HG03097 (cell line): ENCODE data around the gene BTRC.
"Not testable (repeated sequence)": the region's sequence is repeated elsewhere in the genome, so short reads cannot be mapped to it uniquely, and the experiment has no call there.

Source experiments
- ATAC-seq: cut with Tn5 transposase; IDR thresholded peaks from one replicate; pipeline ENCODE4 v1.9.1; 2021; ENCODE audit not compliant: unreplicated experiment, low FRiP score

The BTRC gene

DNA sequence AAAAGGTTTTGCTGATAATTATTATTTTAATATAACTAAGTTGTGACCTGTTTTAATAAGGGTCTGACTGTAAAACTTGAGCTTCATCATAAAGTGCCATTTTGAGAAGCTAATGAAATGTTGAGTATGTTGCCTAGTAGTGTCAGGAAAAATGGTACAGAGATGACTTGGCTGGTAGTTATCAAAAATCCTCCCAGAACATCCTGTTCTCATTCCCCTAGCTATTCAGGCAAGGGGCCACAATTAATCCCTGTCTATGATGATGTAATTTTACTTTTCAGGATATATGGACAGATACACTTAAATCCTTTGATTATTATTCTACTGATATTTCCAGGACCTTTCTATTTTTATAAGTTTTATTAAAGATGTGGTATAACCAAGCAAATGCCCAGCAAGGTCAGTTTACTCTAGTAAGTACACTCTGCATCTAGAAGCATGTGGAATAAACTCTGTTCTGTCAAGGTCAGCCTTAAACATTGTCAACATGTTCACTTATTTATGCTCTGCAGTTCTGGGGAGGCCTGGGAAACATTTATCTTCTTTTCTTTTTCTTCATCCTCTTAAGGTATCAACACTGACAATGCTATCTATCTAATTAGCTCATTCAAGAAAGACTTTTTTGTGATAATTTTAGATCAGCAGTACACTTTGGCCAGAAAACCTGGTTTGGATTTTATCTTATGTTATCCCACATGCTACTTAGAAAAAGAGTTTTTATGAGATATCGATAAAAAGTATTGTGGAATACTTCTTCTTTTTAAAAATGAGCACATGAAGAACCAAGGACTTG is 32.1 kb downstream of the BTRC start:
- no peak for ATAC-seq

DNA sequence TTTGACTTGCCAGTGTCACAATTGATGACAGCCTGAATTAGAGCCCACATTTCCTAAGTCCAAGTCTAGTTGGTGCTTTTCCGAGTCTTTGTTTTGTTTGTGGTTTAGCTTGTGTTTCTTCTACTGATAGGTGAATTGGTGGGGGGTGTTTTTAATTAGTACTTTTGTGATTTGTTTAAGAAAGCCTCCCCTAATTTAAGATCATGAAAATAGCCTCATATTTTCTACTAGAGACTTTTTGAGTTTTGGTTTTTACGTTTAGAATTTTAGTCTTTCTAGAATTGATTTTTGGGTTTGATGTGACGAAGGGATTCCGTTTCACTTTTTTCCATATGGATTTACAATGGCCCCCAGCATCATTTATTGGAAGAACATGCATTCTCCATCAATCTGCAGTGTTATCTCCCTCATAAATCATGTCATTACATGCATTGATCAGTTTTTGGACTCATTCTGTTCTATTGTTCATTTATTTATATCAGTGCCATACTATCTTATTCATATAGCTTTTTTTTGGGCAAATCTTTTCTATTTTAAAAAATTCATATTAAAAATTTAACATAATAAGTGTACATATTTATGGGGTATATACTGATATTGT is 32.8 kb downstream of the BTRC start:
- ATAC-seq, result no peak

DNA sequence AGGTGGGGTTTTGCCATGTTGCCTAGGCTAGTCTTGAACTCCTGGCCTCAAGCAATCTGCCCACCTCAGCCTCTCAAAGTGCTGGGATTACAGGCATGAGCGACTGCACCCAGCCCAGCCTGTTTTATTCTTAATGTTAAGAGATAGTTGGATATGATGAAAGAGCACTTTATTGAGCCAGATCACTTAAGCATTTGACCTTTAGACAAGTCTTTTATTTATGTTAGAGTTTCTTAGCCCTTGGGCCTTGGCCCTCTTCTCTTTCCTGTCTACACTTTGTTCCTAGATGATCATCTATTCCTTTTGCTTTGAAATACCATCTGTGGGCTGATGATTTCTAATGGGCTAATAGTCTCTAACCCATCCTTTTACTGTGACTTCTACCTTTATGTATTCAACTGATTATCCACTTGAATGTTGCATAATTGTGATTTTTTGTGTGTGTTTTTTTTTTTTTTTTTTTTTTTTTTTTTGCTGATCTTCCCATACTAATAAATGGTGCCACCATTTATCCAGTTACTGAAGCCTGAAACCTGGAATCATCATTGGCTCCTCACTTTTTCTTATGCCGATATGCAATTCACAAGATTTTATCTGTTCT is 34.8 kb downstream of the BTRC start:
- ATAC-seq, result no peak

DNA sequence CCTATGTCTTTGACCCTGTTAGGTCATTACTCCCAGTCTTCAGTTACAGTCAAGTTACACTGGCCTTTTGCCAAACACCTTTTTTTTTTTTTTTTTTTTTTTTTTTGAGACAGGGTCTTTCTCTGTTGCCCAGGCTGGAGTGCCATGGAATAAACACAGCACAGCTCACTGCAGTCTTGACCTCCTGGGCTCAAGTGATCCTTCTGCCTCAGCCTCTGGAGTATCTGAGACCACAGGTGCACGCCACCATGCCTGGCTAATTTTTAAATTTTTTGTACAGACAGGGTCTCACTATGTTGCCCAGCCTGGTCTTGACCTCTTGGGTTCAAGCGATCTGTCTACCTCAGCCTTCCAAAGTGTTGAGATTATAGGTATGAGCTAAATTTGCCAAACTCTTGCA is 35.6 kb downstream of the BTRC start:
- ATAC-seq, result not testable (repeated sequence)

DNA sequence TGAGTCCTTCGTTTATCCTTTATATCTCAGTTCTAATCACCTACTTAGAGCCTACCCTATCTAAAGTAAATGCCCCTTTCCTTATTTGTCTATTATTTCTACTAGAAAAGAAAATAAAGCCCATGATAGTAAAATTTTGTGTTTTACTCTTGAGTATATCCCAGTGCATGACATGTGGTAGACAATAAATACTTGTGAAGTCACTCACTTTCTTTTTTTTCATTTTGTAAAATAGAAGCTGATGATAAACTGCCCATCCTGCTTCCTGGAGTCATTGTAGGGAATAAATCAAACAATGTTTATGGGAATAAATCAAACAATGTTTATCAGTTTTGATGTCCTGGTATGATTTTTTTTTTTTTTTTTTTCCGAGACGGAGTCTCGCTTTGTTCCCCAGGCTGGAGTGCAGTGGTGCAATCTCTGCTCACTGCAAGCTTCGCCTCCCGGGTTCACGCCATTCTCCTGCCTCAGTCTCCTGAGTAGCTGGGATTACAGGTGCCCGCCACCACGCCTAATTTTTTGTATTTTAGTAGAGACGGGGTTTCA is 36.1 kb downstream of the BTRC start:
- ATAC-seq, result no peak

DNA sequence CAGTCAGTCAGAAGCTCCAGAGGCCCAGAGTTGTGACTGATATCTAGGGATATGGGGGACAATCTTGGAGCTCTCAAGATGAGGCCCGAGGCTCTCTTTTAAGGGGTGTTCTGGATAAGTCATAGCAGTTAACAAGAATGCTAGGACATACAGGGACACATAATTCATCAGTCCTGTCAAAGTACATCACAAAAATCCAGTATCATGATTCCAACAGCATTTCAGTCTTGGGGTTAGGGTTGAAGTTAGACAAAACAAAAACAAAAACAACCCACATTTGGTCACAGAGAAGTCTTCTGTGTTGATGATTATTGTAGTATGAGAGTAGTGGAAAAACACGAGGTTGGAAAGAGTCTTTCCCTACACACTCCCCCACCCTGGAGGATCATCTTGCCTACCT is 39.4 kb downstream of the BTRC start:
- no peak for ATAC-seq

DNA sequence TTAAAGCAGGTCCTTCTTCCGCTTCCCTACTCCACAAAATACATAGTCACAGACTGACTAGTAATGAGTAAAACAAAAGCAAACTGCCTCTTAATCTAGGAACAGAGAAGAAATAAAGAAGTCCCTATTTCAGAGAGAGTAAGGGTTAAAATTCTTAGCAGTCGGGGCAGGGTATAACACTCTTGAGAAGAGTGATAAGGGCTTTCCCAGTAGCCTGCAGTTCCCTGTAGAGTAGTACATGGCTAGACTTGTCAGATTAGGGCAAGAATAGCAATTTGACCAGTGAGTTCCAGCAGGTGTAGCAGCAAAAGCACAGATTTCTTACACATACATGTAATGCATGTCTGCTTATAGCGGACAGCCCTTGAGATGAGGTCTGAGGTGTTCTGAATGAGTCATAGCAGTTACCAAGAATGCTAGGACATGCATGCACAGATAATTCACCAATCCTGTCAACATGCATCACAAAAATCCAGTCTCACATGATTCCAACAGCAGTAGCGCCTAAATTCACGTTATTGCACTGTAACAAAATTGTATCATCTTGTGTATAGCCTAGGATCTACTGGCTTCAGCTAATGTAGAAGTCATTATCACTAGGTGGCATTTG is 40.7 kb downstream of the BTRC start:
- ATAC-seq, result no peak

DNA sequence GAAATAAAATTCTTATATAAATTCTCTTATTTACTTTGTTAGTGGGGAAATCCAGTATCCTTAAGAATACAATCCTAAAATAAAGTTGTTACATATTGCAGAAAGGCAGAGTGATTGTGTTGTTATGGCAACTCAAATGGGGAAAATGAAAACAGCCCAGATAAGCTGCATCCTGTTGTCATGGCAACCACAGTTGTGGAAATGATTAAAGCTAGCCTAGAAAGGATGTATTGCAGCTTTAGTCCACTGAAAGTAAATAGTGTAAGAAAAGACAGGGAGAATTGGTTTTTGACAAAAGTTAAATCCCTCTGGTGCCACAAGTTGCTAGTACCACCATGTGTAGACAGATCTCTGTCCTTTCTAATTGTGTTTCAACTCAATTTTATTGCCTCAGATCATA is 43.2 kb downstream of the BTRC start:
- no peak for ATAC-seq

DNA sequence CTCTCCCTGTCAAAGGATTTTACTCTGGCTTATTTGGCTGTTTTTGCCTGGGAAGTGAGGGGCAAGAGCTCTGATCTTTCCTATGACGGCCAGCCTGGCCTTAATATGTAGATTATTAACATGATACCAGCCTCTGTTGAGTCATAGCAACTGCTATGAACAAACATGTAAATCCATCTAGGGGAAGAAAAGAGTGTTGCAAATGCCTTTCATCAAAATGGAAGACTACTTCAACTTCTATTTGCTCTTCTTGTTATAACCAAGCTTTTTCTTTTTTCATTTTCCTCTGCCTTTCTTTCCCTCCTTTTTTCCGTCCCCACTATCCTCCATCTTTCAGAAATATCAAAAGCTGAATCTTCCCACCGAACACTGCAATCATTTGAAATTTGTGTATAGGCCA is 46.6 kb downstream of the BTRC start:
- no peak for ATAC-seq

DNA sequence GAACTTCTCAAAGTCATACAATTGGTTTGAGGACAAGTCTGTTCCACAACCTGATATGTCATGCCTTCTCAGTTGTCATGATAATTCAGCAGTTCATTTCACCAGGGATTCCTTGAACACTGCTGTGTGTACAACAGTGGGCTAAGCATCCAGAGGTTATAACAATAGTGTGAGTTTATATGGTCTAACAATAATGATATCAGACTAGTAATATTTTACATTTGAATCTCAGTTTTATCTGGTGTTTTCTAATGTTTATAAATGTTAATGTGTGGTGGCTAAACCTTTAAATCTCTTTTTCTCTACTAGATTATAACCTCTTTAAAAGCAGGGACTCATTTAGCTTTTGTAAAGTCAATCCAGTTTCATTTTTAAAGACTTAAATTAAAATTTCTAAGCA is 48.7 kb downstream of the BTRC start:
- ATAC-seq, result no peak

DNA sequence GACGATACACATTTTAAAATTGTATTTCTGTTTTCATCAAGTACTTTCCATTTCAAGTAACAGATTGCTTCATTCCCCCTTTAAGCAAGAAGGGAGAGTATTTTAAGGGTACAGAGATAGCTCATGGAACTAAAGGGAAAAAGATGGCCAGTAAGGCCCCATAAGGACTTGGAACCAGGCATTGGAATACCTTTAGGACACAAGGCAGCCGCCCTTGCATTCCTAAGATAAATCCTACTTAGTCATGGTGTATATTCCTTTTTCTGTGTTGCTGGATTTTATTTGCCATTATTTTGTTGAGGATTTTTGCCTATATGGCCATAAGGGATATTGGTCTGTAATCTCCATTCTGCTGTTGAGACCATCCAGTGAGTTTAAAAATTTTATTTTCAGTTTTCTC is 49.2 kb downstream of the BTRC start:
- no peak for ATAC-seq

DNA sequence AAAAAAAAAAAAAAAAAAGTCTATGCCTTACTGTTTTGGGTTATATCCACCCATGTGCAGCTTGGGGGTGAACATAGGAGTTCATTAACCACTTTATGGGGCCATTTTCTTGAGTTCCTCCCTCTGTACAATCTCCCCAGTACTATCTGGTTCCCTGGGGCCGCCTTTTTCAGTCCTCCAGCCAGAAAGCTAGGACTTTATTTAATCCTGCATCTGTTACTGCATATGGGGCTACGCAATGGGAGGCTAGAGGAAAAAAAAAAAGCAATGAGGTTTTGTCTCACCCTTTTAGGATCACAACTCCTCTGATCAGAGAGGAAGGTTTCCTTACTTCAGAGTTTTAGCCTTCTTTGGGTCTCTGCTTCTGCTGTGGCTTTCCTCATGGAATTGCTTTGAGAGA is 51.0 kb downstream of the BTRC start:
- ATAC-seq, result no peak

DNA sequence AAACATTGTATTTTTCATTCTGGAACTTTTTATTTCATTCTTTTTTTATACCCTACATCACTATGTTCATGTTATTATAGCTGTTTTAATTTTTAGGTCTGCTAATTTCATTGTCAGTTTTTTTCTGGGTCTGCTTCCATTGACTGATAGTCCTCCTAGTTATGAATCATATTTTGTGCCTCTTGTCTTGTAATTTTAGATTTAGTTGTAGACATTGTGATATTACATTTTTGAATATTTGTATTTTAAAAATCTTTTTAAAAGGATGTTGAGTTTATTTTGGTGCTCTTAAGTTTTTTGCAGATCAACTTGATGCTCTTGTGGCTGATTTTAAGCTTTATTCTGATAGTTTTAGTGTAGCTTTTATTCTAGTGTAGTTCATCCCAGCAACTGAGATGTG is 57.6 kb downstream of the BTRC start:
- no peak for ATAC-seq

DNA sequence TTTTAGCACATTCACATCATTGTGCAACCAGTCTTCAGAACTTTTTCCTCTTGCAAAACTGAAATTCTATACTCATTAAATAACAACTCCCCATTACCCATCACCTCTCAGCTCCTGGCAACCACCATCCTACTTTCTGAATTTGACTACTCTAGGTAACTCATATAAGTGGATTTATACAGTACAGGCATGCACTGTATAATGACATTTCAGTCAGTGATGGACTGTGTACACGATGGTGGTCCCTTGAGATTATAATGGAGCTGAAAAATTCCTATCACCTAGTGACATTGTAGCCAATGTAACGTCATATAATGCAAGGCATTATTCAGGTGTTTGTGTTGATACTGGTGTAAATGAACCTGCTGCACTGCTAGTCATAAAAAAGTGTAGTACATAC is 60.1 kb downstream of the BTRC start:
- ATAC-seq, result no peak

DNA sequence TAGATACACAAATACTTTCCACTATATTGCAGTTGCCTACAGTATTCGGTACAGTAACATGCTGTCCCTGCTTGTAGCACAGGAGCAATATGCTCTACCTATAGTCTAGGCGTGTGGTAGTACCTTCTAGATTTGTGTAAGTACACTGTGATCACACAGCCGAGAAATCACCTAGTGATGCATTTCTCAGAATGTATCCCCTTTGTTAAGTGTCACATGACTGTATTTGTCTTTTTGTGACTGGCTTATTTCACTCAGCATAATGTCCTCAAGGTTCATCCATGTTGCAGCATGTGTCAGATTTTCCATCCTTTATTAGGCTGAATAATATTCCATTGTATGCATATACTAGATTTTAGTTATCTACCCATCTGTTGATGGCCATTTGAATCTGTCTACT is 61.9 kb downstream of the BTRC start:
- no peak for ATAC-seq

DNA sequence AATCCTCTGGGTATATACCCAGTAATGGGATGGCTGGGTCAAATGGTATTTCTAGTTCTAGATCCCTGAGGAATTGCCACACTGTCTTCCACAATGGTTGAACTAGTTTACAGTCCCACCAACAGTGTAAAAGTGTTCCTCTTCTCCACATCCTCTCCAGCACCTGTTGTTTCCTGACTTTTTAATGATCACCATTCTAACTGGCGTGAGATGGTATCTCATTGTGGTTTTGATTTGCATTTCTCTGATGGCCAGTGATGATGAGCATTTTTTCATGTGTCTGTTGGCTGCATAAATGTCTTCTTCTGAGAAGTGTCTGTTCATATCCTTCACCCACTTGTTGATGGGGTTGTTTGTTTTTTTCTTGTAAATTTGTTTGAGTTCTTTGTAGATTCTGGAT is 68.0 kb downstream of the BTRC start:
- not testable (repeated sequence) for ATAC-seq

DNA sequence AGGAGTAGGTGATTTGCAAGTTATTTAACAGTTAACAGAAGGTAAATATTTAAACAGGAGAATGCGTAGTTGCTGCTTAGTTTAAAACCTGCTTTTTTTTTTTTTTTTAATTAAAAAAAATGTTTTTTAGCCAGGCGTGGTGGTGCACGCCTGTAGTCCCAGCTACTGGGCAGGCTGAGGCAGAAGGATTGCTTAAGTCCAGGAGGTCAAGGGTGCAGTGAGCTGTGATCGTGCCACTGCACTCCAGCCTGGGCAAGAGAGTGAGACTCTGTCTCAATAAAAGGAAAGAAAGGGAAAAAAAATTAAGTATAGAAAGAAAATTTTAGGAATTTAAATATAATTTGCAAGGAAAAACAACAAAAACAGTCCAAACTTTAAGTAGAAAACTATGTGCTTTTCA is 71.6 kb downstream of the BTRC start:
- no peak for ATAC-seq

DNA sequence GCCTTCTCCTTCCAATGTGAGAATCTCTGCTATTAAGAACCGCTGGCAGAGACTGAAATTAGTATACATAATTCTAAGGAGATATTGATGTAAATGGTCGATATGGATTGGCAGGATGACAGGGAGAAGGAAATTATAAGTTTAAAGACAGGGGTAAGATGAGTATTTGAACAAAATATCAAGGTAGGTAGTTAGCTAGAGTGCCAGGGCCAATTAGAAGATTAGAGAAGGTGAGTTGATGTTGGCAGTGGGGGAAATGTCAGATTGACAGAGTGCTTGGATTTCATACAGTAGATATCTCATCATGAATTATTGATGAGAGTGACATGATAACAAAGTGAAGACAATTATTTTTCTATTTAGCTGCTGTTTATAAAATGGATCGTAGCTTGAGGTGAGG is 74.1 kb downstream of the BTRC start:
- no peak for ATAC-seq

DNA sequence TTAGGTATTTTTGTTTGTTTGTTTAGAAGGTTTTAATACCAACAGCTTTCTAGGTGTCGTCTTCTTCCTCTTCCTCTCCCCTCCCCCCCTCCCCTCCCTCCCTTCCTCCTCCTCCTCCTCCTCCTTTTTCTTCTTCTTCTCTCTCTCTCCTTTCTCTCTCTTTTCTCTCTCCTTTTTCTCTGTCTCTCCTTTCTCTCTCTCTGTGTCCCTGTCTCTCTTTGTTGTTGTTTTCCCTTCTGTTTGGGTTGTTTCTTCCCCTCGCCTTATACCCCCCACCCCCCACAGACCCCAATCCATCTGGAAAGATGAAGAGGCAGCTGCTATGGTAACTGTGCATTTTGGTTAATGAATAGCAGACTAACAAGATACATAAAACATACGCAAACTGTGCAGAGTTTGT is 75.5 kb downstream of the BTRC start:
- ATAC-seq, result no peak

DNA sequence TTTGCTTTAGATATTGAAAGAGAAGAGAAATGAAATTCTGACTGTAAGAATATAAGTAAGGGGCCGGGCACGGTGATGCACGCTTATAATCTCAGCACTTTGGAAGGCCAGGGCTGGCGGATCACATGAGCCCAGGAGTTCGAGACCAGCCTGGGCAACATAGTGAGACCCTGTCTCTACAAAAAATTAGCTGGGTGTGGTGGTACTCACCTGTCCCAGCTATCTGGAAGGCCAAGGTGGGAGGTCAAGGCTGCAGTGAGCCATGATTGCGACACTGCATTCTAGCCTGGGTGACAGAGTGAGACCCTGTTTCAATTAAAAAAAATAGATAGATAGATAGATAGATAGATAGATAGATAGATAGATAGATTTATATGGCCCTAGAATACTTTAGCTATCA is 82.3 kb downstream of the BTRC start:
- ATAC-seq, result no peak

DNA sequence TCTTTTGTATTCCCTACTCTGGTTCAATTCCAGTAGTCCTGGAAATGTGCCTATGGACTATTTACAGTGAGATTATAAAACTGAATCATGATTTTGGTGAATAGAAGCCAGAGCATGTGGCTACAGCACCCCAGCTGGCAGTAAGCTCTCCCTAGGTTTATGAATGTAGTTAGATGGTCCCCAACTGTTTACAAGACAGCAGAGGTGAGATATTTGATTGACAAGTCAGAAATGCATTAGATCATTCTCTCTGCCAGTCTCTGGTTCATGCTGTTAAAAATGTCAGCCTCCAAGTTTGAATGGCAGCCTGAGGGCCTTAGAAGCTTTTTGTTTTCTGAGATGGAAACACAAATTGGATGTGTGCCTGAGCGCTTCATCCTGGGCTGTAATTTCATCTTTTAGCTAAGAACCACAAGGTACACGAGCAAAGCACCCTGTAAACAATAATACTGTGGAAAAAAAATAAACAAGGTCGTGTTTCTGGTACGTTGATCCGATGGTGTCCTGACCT is 85.0 kb downstream of the BTRC start:
- ATAC-seq, result no peak
